HEK293 (cell line): ENCODE measurements around the gene BLM.

ENCODE experiments used
- KLF10 ChIP-seq: fragments of 450-650 bp; IDR thresholded peaks from 2 replicates; pipeline ENCODE4 v1.5.1; 2018; ENCODE audit warnings: missing biosample characterization, mild to moderate bottlenecking, missing genetic modification characterization
- KLF16 ChIP-seq: fragments of 450-650 bp; formaldehyde crosslinking; IDR thresholded peaks from 2 replicates; pipeline ENCODE4 v1.5.1; 2017; ENCODE audit warnings: missing biosample characterization, missing genetic modification characterization
- KLF17 ChIP-seq: fragments of 450-650 bp; formaldehyde crosslinking; IDR thresholded peaks from 2 replicates; pipeline ENCODE4 v1.5.1; 2016; ENCODE audit warnings: missing biosample characterization, missing genetic modification characterization
- SP3 ChIP-seq: fragments of 450-650 bp; formaldehyde crosslinking; IDR thresholded peaks from 2 replicates; pipeline ENCODE4 v1.5.1; 2016; ENCODE audit warnings: missing biosample characterization, missing genetic modification characterization
- SP7 ChIP-seq: fragments of 450-650 bp; formaldehyde crosslinking; IDR thresholded peaks from 2 replicates; pipeline ENCODE4 v1.5.1; 2016; ENCODE audit warnings: missing biosample characterization, missing genetic modification characterization
- YY2 ChIP-seq: fragments of 450-650 bp; formaldehyde crosslinking; IDR thresholded peaks from 2 replicates; pipeline ENCODE4 v1.5.1; 2016; ENCODE audit warnings: missing biosample characterization, missing genetic modification characterization
- ZEB2 ChIP-seq: fragments of 450-650 bp; formaldehyde crosslinking; IDR thresholded peaks from 2 replicates; pipeline ENCODE4 v1.5.1; 2016; ENCODE audit warnings: missing biosample characterization, missing genetic modification characterization
- ZFP69B ChIP-seq: fragments of 450-650 bp; formaldehyde crosslinking; IDR thresholded peaks from 2 replicates; pipeline ENCODE4 v1.5.1; 2016; ENCODE audit warnings: missing biosample characterization, missing genetic modification characterization
- ZNF112 ChIP-seq: fragments of 450-650 bp; formaldehyde crosslinking; IDR thresholded peaks from 2 replicates; pipeline ENCODE4 v1.5.0; 2017; ENCODE audit warnings: missing biosample characterization, missing genetic modification characterization
- ZNF138 ChIP-seq: fragments of 450-650 bp; formaldehyde crosslinking; IDR thresholded peaks from 2 replicates; pipeline ENCODE4 v1.5.1; 2016; ENCODE audit warnings: missing biosample characterization, missing genetic modification characterization, borderline replicate concordance
- ZNF184 ChIP-seq: fragments of 450-650 bp; IDR thresholded peaks from 2 replicates; pipeline ENCODE4 v1.5.1; 2018; ENCODE audit warnings: missing biosample characterization, mild to moderate bottlenecking, missing genetic modification characterization
- ZNF266 ChIP-seq: fragments of 450-650 bp; formaldehyde crosslinking; IDR thresholded peaks from 2 replicates; pipeline ENCODE4 v1.5.1; 2016; ENCODE audit warnings: missing biosample characterization, missing genetic modification characterization, low read depth
- ZNF311 ChIP-seq: fragments of 450-650 bp; formaldehyde crosslinking; IDR thresholded peaks from 2 replicates; pipeline ENCODE4 v1.5.1; 2017; ENCODE audit warnings: missing biosample characterization, missing genetic modification characterization, borderline replicate concordance
- ZNF341 ChIP-seq: fragments of 450-650 bp; formaldehyde crosslinking; IDR thresholded peaks from 2 replicates; pipeline ENCODE4; 2016; ENCODE audit warnings: low read depth, missing biosample characterization, missing genetic modification characterization
- ZNF37A ChIP-seq: fragments of 450-650 bp; IDR thresholded peaks from 2 replicates; pipeline ENCODE4 v1.5.1; 2018; ENCODE audit warnings: missing biosample characterization, missing genetic modification characterization
- ZNF544 ChIP-seq: fragments of 450-650 bp; formaldehyde crosslinking; IDR thresholded peaks from 2 replicates; pipeline ENCODE4 v1.5.0; 2017; ENCODE audit warnings: missing biosample characterization, missing genetic modification characterization
- ZNF558 ChIP-seq: fragments of 450-650 bp; formaldehyde crosslinking; IDR thresholded peaks from 2 replicates; pipeline ENCODE4 v1.5.1; 2016; ENCODE audit warnings: missing biosample characterization, missing genetic modification characterization
- ZNF624 ChIP-seq: fragments of 450-650 bp; formaldehyde crosslinking; IDR thresholded peaks from 2 replicates; pipeline ENCODE4 v1.5.1; 2017; ENCODE audit warnings: missing biosample characterization, missing genetic modification characterization
- ZNF701 ChIP-seq: fragments of 450-650 bp; formaldehyde crosslinking; IDR thresholded peaks from 2 replicates; pipeline ENCODE4 v1.5.1; 2016; ENCODE audit warnings: missing biosample characterization, missing genetic modification characterization
- ZNF768 ChIP-seq: fragments of 450-650 bp; formaldehyde crosslinking; IDR thresholded peaks from 2 replicates; pipeline ENCODE4 v1.5.1; 2018; ENCODE audit warnings: missing biosample characterization, mild to moderate bottlenecking, missing genetic modification characterization
- TF ChIP-seq, protein P1 (sequence below): fragments of 450-650 bp; formaldehyde crosslinking; IDR thresholded peaks from 2 replicates; pipeline ENCODE4 v1.5.1; 2016; ENCODE audit warnings: missing biosample characterization, missing genetic modification characterization
- TF ChIP-seq, protein P2 (sequence below): fragments of 450-650 bp; IDR thresholded peaks from 2 replicates; pipeline ENCODE4 v1.5.1; 2018; ENCODE audit warnings: missing biosample characterization, mild to moderate bottlenecking, missing genetic modification characterization
- TF ChIP-seq, protein P3 (sequence below): fragments of 450-650 bp; formaldehyde crosslinking; IDR thresholded peaks from 2 replicates; pipeline ENCODE4 v1.5.1; 2016; ENCODE audit warnings: missing biosample characterization, missing genetic modification characterization
- TF ChIP-seq, protein P4 (sequence below): fragments of 450-650 bp; formaldehyde crosslinking; IDR thresholded peaks from 2 replicates; pipeline ENCODE4 v1.5.1; 2016; ENCODE audit warnings: missing biosample characterization, missing genetic modification characterization, low read depth
- TF ChIP-seq, protein P5 (sequence below): fragments of 450-650 bp; formaldehyde crosslinking; conservative IDR thresholded peaks from 2 replicates; pipeline ENCODE4 v1.5.1; 2016; ENCODE audit warnings: low read depth, missing biosample characterization, missing genetic modification characterization

BLM gene

GRCh38 chr15:90860942-90861675, 144.0 kb downstream of the BLM start (continued):
- TF ChIP-seq, protein P1, sequence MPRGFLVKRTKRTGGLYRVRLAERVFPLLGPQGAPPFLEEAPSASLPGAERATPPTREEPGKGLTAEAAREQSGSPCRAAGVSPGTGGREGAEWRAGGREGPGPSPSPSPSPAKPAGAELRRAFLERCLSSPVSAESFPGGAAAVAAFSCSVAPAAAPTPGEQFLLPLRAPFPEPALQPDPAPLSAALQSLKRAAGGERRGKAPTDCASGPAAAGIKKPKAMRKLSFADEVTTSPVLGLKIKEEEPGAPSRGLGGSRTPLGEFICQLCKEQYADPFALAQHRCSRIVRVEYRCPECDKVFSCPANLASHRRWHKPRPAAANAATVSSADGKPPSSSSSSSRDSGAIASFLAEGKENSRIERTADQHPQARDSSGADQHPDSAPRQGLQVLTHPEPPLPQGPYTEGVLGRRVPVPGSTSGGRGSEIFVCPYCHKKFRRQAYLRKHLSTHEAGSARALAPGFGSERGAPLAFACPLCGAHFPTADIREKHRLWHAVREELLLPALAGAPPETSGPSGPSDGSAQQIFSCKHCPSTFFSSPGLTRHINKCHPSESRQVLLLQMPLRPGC (tag by site-specific recombination), result peak; percentile 91
- TF ChIP-seq, protein P2, sequence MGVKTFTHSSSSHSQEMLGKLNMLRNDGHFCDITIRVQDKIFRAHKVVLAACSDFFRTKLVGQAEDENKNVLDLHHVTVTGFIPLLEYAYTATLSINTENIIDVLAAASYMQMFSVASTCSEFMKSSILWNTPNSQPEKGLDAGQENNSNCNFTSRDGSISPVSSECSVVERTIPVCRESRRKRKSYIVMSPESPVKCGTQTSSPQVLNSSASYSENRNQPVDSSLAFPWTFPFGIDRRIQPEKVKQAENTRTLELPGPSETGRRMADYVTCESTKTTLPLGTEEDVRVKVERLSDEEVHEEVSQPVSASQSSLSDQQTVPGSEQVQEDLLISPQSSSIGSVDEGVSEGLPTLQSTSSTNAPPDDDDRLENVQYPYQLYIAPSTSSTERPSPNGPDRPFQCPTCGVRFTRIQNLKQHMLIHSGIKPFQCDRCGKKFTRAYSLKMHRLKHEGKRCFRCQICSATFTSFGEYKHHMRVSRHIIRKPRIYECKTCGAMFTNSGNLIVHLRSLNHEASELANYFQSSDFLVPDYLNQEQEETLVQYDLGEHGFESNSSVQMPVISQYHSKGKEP (tag by site-specific recombination), result peak; percentile 99
- TF ChIP-seq ZFP69B (tag by site-specific recombination) (peak; percentile 86), ZNF311 (tag by site-specific recombination) (no peak), ZNF184 (tag by site-specific recombination) (peak; percentile 27; the same call in 1 of the 2 replicates), ZNF558 (peak; percentile 75; the same call in 1 of the 2 replicates), YY2 (tag by site-specific recombination) (no peak), ZEB2 (tag by site-specific recombination) (peak; percentile 97), ZNF624 (tag by site-specific recombination) (no peak), ZNF701 (tag by site-specific recombination) (no peak), KLF17 (peak; percentile 64), KLF16 (tag by site-specific recombination) (no peak), ZNF112 (tag by site-specific recombination) (no peak), ZNF544 (tag by site-specific recombination) (no peak), KLF10 (tag by site-specific recombination) (0 out of 2 replicates have a peak, but pooled peaks have one; percentile 39), SP3 (no peak), ZNF341 (tag by site-specific recombination) (peak; percentile 90), ZNF37A (tag by site-specific recombination) (no peak), ZNF768 (tag by site-specific recombination) (no peak), SP7 (tag by site-specific recombination) (peak; percentile 86), ZNF266 (tag by site-specific recombination) (no peak), ZNF138 (tag by site-specific recombination) (no peak)
- TF ChIP-seq, protein P3, sequence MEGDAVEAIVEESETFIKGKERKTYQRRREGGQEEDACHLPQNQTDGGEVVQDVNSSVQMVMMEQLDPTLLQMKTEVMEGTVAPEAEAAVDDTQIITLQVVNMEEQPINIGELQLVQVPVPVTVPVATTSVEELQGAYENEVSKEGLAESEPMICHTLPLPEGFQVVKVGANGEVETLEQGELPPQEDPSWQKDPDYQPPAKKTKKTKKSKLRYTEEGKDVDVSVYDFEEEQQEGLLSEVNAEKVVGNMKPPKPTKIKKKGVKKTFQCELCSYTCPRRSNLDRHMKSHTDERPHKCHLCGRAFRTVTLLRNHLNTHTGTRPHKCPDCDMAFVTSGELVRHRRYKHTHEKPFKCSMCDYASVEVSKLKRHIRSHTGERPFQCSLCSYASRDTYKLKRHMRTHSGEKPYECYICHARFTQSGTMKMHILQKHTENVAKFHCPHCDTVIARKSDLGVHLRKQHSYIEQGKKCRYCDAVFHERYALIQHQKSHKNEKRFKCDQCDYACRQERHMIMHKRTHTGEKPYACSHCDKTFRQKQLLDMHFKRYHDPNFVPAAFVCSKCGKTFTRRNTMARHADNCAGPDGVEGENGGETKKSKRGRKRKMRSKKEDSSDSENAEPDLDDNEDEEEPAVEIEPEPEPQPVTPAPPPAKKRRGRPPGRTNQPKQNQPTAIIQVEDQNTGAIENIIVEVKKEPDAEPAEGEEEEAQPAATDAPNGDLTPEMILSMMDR (tag by site-specific recombination), result no peak
- TF ChIP-seq, protein P4, sequence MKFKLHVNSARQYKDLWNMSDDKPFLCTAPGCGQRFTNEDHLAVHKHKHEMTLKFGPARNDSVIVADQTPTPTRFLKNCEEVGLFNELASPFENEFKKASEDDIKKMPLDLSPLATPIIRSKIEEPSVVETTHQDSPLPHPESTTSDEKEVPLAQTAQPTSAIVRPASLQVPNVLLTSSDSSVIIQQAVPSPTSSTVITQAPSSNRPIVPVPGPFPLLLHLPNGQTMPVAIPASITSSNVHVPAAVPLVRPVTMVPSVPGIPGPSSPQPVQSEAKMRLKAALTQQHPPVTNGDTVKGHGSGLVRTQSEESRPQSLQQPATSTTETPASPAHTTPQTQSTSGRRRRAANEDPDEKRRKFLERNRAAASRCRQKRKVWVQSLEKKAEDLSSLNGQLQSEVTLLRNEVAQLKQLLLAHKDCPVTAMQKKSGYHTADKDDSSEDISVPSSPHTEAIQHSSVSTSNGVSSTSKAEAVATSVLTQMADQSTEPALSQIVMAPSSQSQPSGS (tag by site-specific recombination), result peak; percentile 89
- TF ChIP-seq, protein P5, sequence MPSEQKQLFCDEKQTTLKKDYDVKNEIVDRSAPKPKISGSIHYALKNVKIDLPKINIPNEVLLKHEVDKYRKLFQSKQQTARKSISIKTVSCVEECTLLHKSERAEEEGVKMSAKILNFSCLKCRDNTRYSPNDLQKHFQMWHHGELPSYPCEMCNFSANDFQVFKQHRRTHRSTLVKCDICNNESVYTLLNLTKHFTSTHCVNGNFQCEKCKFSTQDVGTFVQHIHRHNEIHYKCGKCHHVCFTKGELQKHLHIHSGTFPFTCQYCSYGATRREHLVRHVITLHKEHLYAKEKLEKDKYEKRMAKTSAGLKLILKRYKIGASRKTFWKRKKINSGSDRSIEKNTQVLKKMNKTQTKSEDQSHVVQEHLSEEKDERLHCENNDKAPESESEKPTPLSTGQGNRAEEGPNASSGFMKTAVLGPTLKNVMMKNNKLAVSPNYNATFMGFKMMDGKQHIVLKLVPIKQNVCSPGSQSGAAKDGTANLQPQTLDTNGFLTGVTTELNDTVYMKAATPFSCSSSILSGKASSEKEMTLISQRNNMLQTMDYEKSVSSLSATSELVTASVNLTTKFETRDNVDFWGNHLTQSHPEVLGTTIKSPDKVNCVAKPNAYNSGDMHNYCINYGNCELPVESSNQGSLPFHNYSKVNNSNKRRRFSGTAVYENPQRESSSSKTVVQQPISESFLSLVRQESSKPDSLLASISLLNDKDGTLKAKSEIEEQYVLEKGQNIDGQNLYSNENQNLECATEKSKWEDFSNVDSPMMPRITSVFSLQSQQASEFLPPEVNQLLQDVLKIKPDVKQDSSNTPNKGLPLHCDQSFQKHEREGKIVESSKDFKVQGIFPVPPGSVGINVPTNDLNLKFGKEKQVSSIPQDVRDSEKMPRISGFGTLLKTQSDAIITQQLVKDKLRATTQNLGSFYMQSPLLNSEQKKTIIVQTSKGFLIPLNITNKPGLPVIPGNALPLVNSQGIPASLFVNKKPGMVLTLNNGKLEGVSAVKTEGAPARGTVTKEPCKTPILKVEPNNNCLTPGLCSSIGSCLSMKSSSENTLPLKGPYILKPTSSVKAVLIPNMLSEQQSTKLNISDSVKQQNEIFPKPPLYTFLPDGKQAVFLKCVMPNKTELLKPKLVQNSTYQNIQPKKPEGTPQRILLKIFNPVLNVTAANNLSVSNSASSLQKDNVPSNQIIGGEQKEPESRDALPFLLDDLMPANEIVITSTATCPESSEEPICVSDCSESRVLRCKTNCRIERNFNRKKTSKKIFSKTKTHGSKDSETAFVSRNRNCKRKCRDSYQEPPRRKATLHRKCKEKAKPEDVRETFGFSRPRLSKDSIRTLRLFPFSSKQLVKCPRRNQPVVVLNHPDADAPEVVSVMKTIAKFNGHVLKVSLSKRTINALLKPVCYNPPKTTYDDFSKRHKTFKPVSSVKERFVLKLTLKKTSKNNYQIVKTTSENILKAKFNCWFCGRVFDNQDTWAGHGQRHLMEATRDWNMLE, result no peak
